A549 (cell line): ENCODE results near the gene SLC23A2. TPM values are rescaled to one million over a fixed set of nuclear protein-coding genes. Genes with fewer than 3 reads are reported as not detected.

Experiments
- ATAC-seq, 2 experiments: fragments of 200-7000 bp in 1 of 2; fragments of >200 bp in 1 of 2; cut with Nextera tagmentation in 1 of 2; cut with Tn5 transposase in 1 of 2; 3 replicates each; pipeline versions ENCODE4 v1.8.0 to v1.9.1; 2018 to 2020; ENCODE audit warnings: mild to moderate bottlenecking in 1 of 2, moderate library complexity in 1 of 2
- CTCF ChIA-PET: fragments of 300-600 bp; sonication (Branson Sonifier 250); formaldehyde crosslinking; extraction: SDS; loops from one replicate; lab custom pipeline; 2021; ENCODE audit warnings: antibody characterized with exemption, inconsistent platforms; lab: Yijun Ruan, JAX
- POLR2A ChIA-PET: fragments of 350-600 bp; formaldehyde crosslinking; extraction: SDS; loops from one replicate; lab custom pipeline; 2021; ENCODE audit warnings: antibody characterized with exemption, inconsistent platforms; lab: Yijun Ruan, JAX
- DNase-seq, 2 experiments: peaks; one replicate each; pipeline versions ENCODE4 v3.0.0 to v3.0.0-alpha.2; 2011 to 2016; ENCODE audit warnings: low read depth in 1 of 2, low spot score in 1 of 2
- FAIRE-seq: peaks from 2 replicates; lab custom pipeline; 2011; peaks lifted over from hg19 to GRCh38; lab: Jason Lieb, UNC
- H3K27ac ChIP-seq, 2 experiments: fragments of >200 bp; sonication (Bioruptor Twin); formaldehyde crosslinking; 3 replicates each; pipeline ENCODE4 v1.5.1; 2016 to 2017
- H3K4me1 ChIP-seq: fragments of >200 bp; sonication (Bioruptor Twin); formaldehyde crosslinking; 3 replicates; pipeline ENCODE4 v1.6.1; 2016
- H3K4me2 ChIP-seq: fragments of >200 bp; sonication (Bioruptor Twin); formaldehyde crosslinking; 3 replicates; pipeline ENCODE4 v1.6.1; 2016
- H3K4me3 ChIP-seq: fragments of >200 bp; sonication (Bioruptor Twin); formaldehyde crosslinking; 3 replicates; pipeline ENCODE4 v1.5.1; 2016
- H3K9me3 ChIP-seq: fragments of >200 bp; sonication (Bioruptor Twin); formaldehyde crosslinking; 3 replicates; pipeline ENCODE4 v1.6.1; 2016
- BHLHE40 ChIP-seq: IDR thresholded peaks from 2 replicates; pipeline ENCODE4 v1.6.1; 2012; ENCODE audit warnings: low read depth, low read length, inconsistent platforms
- CBX8 ChIP-seq: fragments of 200-600 bp; sonication (generic); IDR thresholded peaks from 2 replicates; pipeline ENCODE4 v1.6.1; 2016
- CHD4 ChIP-seq: fragments of 200-600 bp; sonication (generic); IDR thresholded peaks from 2 replicates; pipeline ENCODE4 v1.6.1; 2016; ENCODE audit warnings: antibody characterized with exemption, mild to moderate bottlenecking, borderline replicate concordance
- HEYL ChIP-seq: fragments of 250-450 bp; sonication (Bioruptor Pico); IDR thresholded peaks from 2 replicates; pipeline ENCODE4 v1.8.0; 2021; ENCODE audit warnings: mild to moderate bottlenecking, moderate library complexity
- HOXB5 ChIP-seq: fragments of 250-450 bp; sonication (Bioruptor Pico); IDR thresholded peaks from 2 replicates; pipeline ENCODE4 v1.5.0; 2020; ENCODE audit warnings: mild to moderate bottlenecking, moderate library complexity
- JUN ChIP-seq, 2 experiments: fragments of >200 bp; sonication (Bioruptor Twin); formaldehyde crosslinking; IDR thresholded peaks; 2 replicates in 1 of 2; 3 replicates in 1 of 2; pipeline ENCODE4 v1.6.1; 2016 to 2017
- JUNB ChIP-seq: fragments of >200 bp; sonication (Bioruptor Twin); formaldehyde crosslinking; IDR thresholded peaks from 2 replicates; pipeline ENCODE4 v1.6.1; 2016
- KDM1A ChIP-seq: fragments of 200-600 bp; sonication (generic); IDR thresholded peaks from 2 replicates; pipeline ENCODE4 v1.6.1; 2016; ENCODE audit warnings: low read depth, mild to moderate bottlenecking
- KDM5A ChIP-seq: fragments of 200-600 bp; sonication (generic); IDR thresholded peaks from 2 replicates; pipeline ENCODE4 v1.6.1; 2016; ENCODE audit warnings: antibody characterized with exemption, mild to moderate bottlenecking
- MAZ ChIP-seq: fragments of 150-350 bp; IDR thresholded peaks from 2 replicates; pipeline ENCODE4 v1.6.1; 2014; ENCODE audit warnings: antibody characterized with exemption, low read depth, low read length, borderline replicate concordance
- PHF8 ChIP-seq: fragments of 200-600 bp; sonication (generic); IDR thresholded peaks from 2 replicates; pipeline ENCODE4 v1.6.1; 2016; ENCODE audit warnings: low read depth, mild to moderate bottlenecking, antibody characterized with exemption, moderate library complexity, borderline replicate concordance
- RAD21 ChIP-seq, 2 experiments: fragments of >200 bp in 1 of 2; sonication (Bioruptor Twin) in 1 of 2; formaldehyde crosslinking in 1 of 2; IDR thresholded peaks in 1 of 2; conservative IDR thresholded peaks in 1 of 2; 2 replicates in 1 of 2; 3 replicates in 1 of 2; pipeline ENCODE4 v1.6.1; 2012 to 2018; ENCODE audit warnings: inconsistent platforms in 1 of 2
- RNF2 ChIP-seq: fragments of 200-600 bp; sonication (generic); IDR thresholded peaks from 2 replicates; pipeline ENCODE4 v1.6.1; 2016; ENCODE audit warnings: low read depth, mild to moderate bottlenecking, antibody characterized with exemption, moderate library complexity, borderline replicate concordance
- SREBF2 ChIP-seq: fragments of 450-650 bp; IDR thresholded peaks from 2 replicates; pipeline ENCODE4 v1.6.1; 2014; ENCODE audit warnings: mild to moderate bottlenecking, moderate library complexity
- TP53 ChIP-seq: fragments of 250-450 bp; sonication (Bioruptor Pico); IDR thresholded peaks from 2 replicates; pipeline ENCODE4 v1.5.0; 2021; ENCODE audit warnings: mild to moderate bottlenecking, moderate library complexity
- ZFP36 ChIP-seq: fragments of 450-650 bp; IDR thresholded peaks from 2 replicates; pipeline ENCODE4 v1.6.1; 2014; ENCODE audit warnings: borderline replicate concordance; ENCODE audit not compliant: partially characterized antibody
- ZNF302 ChIP-seq: fragments of 250-450 bp; sonication (Bioruptor Pico); IDR thresholded peaks from 2 replicates; pipeline ENCODE4 v1.9.0; 2021; ENCODE audit warnings: inconsistent platforms, mild to moderate bottlenecking, moderate library complexity
- WGBS: methylation state at CpG from one replicate; pipeline ENCODE4 v1.1.6; 2017; ENCODE audit errors: missing lambda C conversion rate; 5-methylcytosine and 5-hydroxymethylcytosine counted together
- polyA plus RNA-seq, 4 experiments: library from polyadenylated mRNA; depleted of rRNA in 3 of 4; stranded (reverse); fragments of >200 nt; fragmentation: RNase III in 1 of 4; extraction: RNeasy Plus Mini Kit Qiagen cat#74134 plus additional on column Dnase treatment in 1 of 4; gene quantifications; 2 replicates in 3 of 4; 3 replicates in 1 of 4; pipeline ENCODE4 v1.2.3, GENCODE V29; 2011 to 2017
- TF ChIP-seq, protein P1 (sequence below): fragments of 250-450 bp; sonication (Bioruptor Pico); IDR thresholded peaks from 2 replicates; pipeline ENCODE4 v1.5.0; 2020; ENCODE audit warnings: low read depth, mild to moderate bottlenecking, moderate library complexity
- TF ChIP-seq, protein P2 (sequence below): IDR thresholded peaks from 2 replicates; pipeline ENCODE4 v1.6.1; 2012; ENCODE audit warnings: low read depth, borderline replicate concordance
- TF ChIP-seq, protein P3 (sequence below): IDR thresholded peaks from 2 replicates; pipeline ENCODE4 v1.6.1; 2012
- TF ChIP-seq, protein P4 (sequence below): fragments of >200 bp; sonication (Bioruptor Twin); formaldehyde crosslinking; IDR thresholded peaks from 2 replicates; pipeline ENCODE4 v1.6.1; 2016
- TF ChIP-seq, protein P5 (sequence below): IDR thresholded peaks from 2 replicates; pipeline ENCODE4 v1.6.1; 2012
- TF ChIP-seq, protein P6 (sequence below): fragments of 200-600 bp; sonication (generic); IDR thresholded peaks from 2 replicates; pipeline ENCODE4 v1.6.1; 2016; ENCODE audit warnings: antibody characterized with exemption, mild to moderate bottlenecking, moderate library complexity

SLC23A2 gene
- polyA plus RNA-seq, 2 of the 4 experiments (the other 2 are of a cell fraction), result 13.1 to 47.8 TPM

DNA sequence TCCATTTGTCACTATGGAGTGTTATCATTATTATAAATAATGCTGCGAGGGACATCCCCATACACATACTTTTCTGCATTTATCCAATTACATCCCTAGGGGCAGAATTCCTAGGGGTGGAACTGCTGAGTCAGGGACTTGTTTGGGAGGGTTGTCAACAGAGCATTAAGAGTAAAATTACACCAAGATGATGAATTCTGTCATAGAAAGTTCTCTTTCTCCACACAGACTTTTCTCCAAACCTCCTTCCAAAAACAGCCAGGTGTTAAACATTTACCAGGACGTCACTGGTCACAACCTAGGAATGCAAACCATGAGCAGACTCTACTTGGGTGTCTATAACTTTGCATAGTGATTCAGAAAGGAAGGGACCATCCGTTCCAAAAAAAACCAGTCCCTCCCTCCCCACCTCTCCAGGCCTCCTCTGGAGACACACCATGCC is 184.1 kb downstream of the SLC23A2 start (continued):
- TF ChIP-seq JUN (IDR thresholded peaks at IDR 0.05), result peak in 1 of 2 experiments; percentile 33; a peak in 1 of 5 replicates
- TF ChIP-seq CBX8, result no peak
- TF ChIP-seq JUNB, result 0 out of 2 replicates have a peak, but pooled peaks have one; percentile 31

GRCh38 chr20:4815628-4816027 is 185.7 kb downstream of the SLC23A2 start:
- CTCF ChIA-PET, result interaction anchor here (0.9 to 2.0 kb wide), 6 partner anchors 9 to 202 kb away, joined by 3 to 9 read pairs (median 3); no protein-coding TSS in a partner anchor
- Histone ChIP-seq H3K4me3 (no peak overlapping the region), H3K9me3 (no peaks in the 10 kb centered on the region), H3K4me2 (no peak overlapping the region)
- ATAC-seq, result no peak
- TF ChIP-seq JUNB (no peak), HEYL (no peak), TP53 (CRISPR knock-in tag) (no peak), CBX8 (no peak), PHF8 (no peak), KDM5A (no peak), JUN (IDR thresholded peaks at IDR 0.05) (no peak), CHD4 (no peak), MAZ (no peak), KDM1A (no peak), RAD21 (conservative IDR thresholded peaks at IDR 0.05 in 1 of 2, IDR thresholded peaks at IDR 0.05 in 1 of 2) (no peak), BHLHE40 (no peak), ZNF302 (no peak), SREBF2 (no peak), ZFP36 (no peak)
- TF ChIP-seq, protein P1, sequence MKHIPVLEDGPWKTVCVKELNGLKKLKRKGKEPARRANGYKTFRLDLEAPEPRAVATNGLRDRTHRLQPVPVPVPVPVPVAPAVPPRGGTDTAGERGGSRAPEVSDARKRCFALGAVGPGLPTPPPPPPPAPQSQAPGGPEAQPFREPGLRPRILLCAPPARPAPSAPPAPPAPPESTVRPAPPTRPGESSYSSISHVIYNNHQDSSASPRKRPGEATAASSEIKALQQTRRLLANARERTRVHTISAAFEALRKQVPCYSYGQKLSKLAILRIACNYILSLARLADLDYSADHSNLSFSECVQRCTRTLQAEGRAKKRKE (CRISPR knock-in tag), result no peak
- TF ChIP-seq, protein P2, sequence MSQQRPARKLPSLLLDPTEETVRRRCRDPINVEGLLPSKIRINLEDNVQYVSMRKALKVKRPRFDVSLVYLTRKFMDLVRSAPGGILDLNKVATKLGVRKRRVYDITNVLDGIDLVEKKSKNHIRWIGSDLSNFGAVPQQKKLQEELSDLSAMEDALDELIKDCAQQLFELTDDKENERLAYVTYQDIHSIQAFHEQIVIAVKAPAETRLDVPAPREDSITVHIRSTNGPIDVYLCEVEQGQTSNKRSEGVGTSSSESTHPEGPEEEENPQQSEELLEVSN, result no peak
- TF ChIP-seq, protein P3, sequence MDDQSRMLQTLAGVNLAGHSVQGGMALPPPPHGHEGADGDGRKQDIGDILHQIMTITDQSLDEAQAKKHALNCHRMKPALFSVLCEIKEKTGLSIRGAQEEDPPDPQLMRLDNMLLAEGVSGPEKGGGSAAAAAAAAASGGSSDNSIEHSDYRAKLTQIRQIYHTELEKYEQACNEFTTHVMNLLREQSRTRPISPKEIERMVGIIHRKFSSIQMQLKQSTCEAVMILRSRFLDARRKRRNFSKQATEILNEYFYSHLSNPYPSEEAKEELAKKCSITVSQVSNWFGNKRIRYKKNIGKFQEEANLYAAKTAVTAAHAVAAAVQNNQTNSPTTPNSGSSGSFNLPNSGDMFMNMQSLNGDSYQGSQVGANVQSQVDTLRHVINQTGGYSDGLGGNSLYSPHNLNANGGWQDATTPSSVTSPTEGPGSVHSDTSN, result no peak
- TF ChIP-seq, protein P4, sequence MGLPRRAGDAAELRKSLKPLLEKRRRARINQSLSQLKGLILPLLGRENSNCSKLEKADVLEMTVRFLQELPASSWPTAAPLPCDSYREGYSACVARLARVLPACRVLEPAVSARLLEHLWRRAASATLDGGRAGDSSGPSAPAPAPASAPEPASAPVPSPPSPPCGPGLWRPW, result no peak
- TF ChIP-seq, all 56 proteins: peak for 0
- DNase-seq (no peak), FAIRE-seq (no peak)
- 90% methylated on average over 5 of the region's 5 CpGs for WGBS
- H3K4me1 ChIP-seq, result peaks cover 31% of the 10 kb centered on the region
- H3K27ac ChIP-seq, result peak overlapping the region in 1 of 2 experiments; percentile 84; a peak in 2 of 6 replicates
- POLR2A ChIA-PET, result interaction anchor here (0.6 kb wide), 1 partner anchor 313 kb away, joined by 3 read pairs; no protein-coding TSS in a partner anchor

- Histone ChIP-seq H3K4me2 (no peak overlapping the region), H3K4me1 (peaks cover 22% of the 10 kb centered on the region), H3K4me3 (no peak overlapping the region), H3K27ac (peak overlapping the region in 1 of 2 experiments; percentile 5; a peak in 2 of 6 replicates), H3K9me3 (no peaks in the 10 kb centered on the region)
- FAIRE-seq (no peak), ATAC-seq (no peak), DNase-seq (no peak)
- ChIA-PET POLR2A (no interaction called here), CTCF (interaction anchor here (0.8 to 1.5 kb wide), 7 partner anchors 11 to 78 kb away, joined by 3 to 4 read pairs (median 3); no protein-coding TSS in a partner anchor)
- TF ChIP-seq RNF2 (no peak), HOXB5 (CRISPR knock-in tag) (no peak)
- TF ChIP-seq, protein P1 (CRISPR knock-in tag), result no peak
- TF ChIP-seq, protein P4, result no peak
- TF ChIP-seq, protein P3, result no peak
- TF ChIP-seq, protein P5, sequence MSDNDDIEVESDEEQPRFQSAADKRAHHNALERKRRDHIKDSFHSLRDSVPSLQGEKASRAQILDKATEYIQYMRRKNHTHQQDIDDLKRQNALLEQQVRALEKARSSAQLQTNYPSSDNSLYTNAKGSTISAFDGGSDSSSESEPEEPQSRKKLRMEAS, result no peak
- TF ChIP-seq, protein P6, sequence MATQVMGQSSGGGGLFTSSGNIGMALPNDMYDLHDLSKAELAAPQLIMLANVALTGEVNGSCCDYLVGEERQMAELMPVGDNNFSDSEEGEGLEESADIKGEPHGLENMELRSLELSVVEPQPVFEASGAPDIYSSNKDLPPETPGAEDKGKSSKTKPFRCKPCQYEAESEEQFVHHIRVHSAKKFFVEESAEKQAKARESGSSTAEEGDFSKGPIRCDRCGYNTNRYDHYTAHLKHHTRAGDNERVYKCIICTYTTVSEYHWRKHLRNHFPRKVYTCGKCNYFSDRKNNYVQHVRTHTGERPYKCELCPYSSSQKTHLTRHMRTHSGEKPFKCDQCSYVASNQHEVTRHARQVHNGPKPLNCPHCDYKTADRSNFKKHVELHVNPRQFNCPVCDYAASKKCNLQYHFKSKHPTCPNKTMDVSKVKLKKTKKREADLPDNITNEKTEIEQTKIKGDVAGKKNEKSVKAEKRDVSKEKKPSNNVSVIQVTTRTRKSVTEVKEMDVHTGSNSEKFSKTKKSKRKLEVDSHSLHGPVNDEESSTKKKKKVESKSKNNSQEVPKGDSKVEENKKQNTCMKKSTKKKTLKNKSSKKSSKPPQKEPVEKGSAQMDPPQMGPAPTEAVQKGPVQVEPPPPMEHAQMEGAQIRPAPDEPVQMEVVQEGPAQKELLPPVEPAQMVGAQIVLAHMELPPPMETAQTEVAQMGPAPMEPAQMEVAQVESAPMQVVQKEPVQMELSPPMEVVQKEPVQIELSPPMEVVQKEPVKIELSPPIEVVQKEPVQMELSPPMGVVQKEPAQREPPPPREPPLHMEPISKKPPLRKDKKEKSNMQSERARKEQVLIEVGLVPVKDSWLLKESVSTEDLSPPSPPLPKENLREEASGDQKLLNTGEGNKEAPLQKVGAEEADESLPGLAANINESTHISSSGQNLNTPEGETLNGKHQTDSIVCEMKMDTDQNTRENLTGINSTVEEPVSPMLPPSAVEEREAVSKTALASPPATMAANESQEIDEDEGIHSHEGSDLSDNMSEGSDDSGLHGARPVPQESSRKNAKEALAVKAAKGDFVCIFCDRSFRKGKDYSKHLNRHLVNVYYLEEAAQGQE, result no peak
- 79% methylated on average over 20 of the region's 20 CpGs for WGBS
Measured at GRCh38 chr20:4814696-4815252, 186.5 kb downstream of the SLC23A2 start.
